Kidney (tissue), 14 donors: Measurements from ENCODE around the gene TPI1. TPM values are rescaled to one million over a fixed set of nuclear protein-coding genes. Genes with fewer than 3 reads are reported as not detected.

Experiments
- DNase-seq, 5 donors: peaks; one replicate each; pipeline ENCODE4 v3.0.0-alpha.2; 2013 to 2020
- FAIRE-seq: peaks from 2 replicates; lab custom pipeline; 2012; peaks lifted over from hg19 to GRCh38; lab: Jason Lieb, UNC
- H3K27ac ChIP-seq, 2 donors: one replicate each; pipeline ENCODE4 v1.7.0; 2013; ENCODE audit warnings: low read depth in 2 of 2, low read length in 2 of 2, inconsistent platforms in 1 of 2
- H3K27me3 ChIP-seq: one replicate; pipeline ENCODE4 v1.7.1; 2013; ENCODE audit warnings: low read length, inconsistent platforms; ENCODE audit not compliant: control insufficient read depth, insufficient read depth
- H3K36me3 ChIP-seq, 3 donors: one replicate each; pipeline versions ENCODE4 v1.7.0 to v1.7.1; 2013; ENCODE audit warnings: low read length in 3 of 3, control low read depth in 1 of 3, inconsistent platforms in 1 of 3; ENCODE audit not compliant: insufficient read depth in 3 of 3, control insufficient read depth in 2 of 3
- H3K4me1 ChIP-seq, 3 donors: one replicate each; pipeline versions ENCODE4 v1.7.0 to v1.7.1; 2013; ENCODE audit warnings: low read length in 3 of 3, inconsistent platforms in 1 of 3, low read depth in 1 of 3; ENCODE audit not compliant: control insufficient read depth in 2 of 3, insufficient read depth in 2 of 3
- H3K4me3 ChIP-seq, 3 donors: one replicate each; pipeline versions ENCODE4 v1.7.0 to v1.8.1; 2013; ENCODE audit warnings: low read length in 3 of 3, control low read depth in 1 of 3, inconsistent platforms in 1 of 3
- H3K9ac ChIP-seq, 3 donors: one replicate each; pipeline versions ENCODE4 v1.7.0 to v1.7.1; 2013; ENCODE audit warnings: low read length in 3 of 3, control low read depth in 1 of 3, inconsistent platforms in 1 of 3
- H3K9me3 ChIP-seq, 3 donors: one replicate each; pipeline versions ENCODE4 v1.7.0 to v1.7.1; 2013; ENCODE audit warnings: low read length in 3 of 3, control low read depth in 1 of 3, inconsistent platforms in 1 of 3; ENCODE audit not compliant: control insufficient read depth in 2 of 3, insufficient read depth in 1 of 3
- intact Hi-C: fragments of 100-400 bp; cut with DNase I; formaldehyde crosslinking; loops from one replicate; pipeline ENCODE4 v1.11.1; 2022
- polyA plus RNA-seq: library from polyadenylated mRNA; stranded (reverse); fragments of 350-450 nt; fragmentation: Illumina TruSeq; extraction: RNeasy Lipid Tissue Mini Kit (QIAGEN cat#74804); gene quantifications from one replicate; pipeline ENCODE4 v1.2.3, GENCODE V29; 2014; ENCODE audit warnings: low read depth, low replicate concordance; ENCODE audit not compliant: insufficient read depth
- total RNA-seq: library from RNA; stranded (reverse); fragmentation: NEBNext Ultra II Directional; extraction: Animal tissue kit (Norgen Biotek cat#: 25700); gene quantifications from one replicate; pipeline ENCODE4 v1.2.1, GENCODE V29; 2021
- TF ChIP-seq, protein P1 (sequence below): IDR thresholded peaks from 3 replicates; pipeline ENCODE4 v1.5.1; 2012; ENCODE audit warnings: mild to moderate bottlenecking, moderate library complexity, borderline replicate concordance; ENCODE audit not compliant: insufficient read depth; ENCODE audit errors: extremely low read depth
- donor health status: control.
- donor health status: control.
- donor health status: control.
- donor health status: control.
- donor health status: control.
- donor health status: DM: yes; HTN: yes; CAD: no.
- donor health status: Normal renal cell carcinoma (clear cell type).

Gene TPI1
- total and polyA plus RNA-seq, 2 donors from 2014 or later = 437 to 1,220 TPM

DNA sequence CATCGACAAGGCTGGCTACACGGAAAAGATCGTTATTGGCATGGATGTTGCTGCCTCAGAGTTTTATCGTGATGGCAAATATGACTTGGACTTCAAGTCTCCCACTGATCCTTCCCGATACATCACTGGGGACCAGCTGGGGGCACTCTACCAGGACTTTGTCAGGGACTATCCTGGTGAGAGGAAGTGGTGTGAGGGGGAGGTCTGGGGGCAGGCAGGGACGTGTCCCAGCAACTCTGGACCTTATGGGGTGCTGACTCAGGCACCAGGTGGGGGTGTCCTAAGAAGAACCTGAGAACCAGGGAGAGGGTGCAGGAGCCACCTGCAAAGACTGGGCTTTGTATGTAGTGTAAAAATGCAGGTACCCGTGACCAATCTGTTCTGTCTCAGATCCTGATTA, 52.3 kb downstream of the TPI1 start:
- DNase-seq = peak in 2 of 5 donors; percentile 25 to 30
- FAIRE-seq = no peak
- TF ChIP-seq, protein P1, sequence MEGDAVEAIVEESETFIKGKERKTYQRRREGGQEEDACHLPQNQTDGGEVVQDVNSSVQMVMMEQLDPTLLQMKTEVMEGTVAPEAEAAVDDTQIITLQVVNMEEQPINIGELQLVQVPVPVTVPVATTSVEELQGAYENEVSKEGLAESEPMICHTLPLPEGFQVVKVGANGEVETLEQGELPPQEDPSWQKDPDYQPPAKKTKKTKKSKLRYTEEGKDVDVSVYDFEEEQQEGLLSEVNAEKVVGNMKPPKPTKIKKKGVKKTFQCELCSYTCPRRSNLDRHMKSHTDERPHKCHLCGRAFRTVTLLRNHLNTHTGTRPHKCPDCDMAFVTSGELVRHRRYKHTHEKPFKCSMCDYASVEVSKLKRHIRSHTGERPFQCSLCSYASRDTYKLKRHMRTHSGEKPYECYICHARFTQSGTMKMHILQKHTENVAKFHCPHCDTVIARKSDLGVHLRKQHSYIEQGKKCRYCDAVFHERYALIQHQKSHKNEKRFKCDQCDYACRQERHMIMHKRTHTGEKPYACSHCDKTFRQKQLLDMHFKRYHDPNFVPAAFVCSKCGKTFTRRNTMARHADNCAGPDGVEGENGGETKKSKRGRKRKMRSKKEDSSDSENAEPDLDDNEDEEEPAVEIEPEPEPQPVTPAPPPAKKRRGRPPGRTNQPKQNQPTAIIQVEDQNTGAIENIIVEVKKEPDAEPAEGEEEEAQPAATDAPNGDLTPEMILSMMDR = no peak
- Histone ChIP-seq H3K9ac (no peak overlapping the region), H3K27ac (no peak overlapping the region), H3K4me3 (no peak overlapping the region), H3K27me3 (no peaks in the 10 kb centered on the region), H3K9me3 (no peaks in the 10 kb centered on the region), H3K4me1 (peaks cover 0 to 11% (median 2%) of the 10 kb centered on the region in 3 donors), H3K36me3 (no peaks in the 10 kb centered on the region)
- intact Hi-C loops = no loop called here

Other genes starting within 250 kb of the TPI1 start
- 4.9 TPM for gene LPAR5, start 231.6 kb upstream of the TPI1 start, total RNA-seq
- 0.97 TPM for gene LPAR5, start 231.6 kb upstream of the TPI1 start, polyA plus RNA-seq
- gene ACRBP, start 220.1 kb upstream of the TPI1 start, total RNA-seq = 3.4 TPM
- 2.1 TPM for gene ACRBP, start 220.1 kb upstream of the TPI1 start, polyA plus RNA-seq
- 42.6 TPM for gene ING4, start 204.4 kb upstream of the TPI1 start, total RNA-seq
- gene ING4, start 204.4 kb upstream of the TPI1 start, polyA plus RNA-seq = 56.0 TPM
- gene ZNF384, start 178.2 kb upstream of the TPI1 start, total RNA-seq = 51.6 TPM
- 19.7 TPM for gene ZNF384, start 178.2 kb upstream of the TPI1 start, polyA plus RNA-seq
- gene PIANP, start 166.7 kb upstream of the TPI1 start, total RNA-seq = 0.63 TPM
- gene PIANP, start 166.7 kb upstream of the TPI1 start, polyA plus RNA-seq = 0.45 TPM
- 71.9 TPM for gene COPS7A, start 143.5 kb upstream of the TPI1 start, total RNA-seq
- gene COPS7A, start 143.5 kb upstream of the TPI1 start, polyA plus RNA-seq = 94.1 TPM
- 141 TPM for gene MLF2, start 114.4 kb upstream of the TPI1 start, total RNA-seq
- 289 TPM for gene MLF2, start 114.4 kb upstream of the TPI1 start, polyA plus RNA-seq
- gene PTMS, start 101.2 kb upstream of the TPI1 start, total RNA-seq = 269 TPM
- gene PTMS, start 101.2 kb upstream of the TPI1 start, polyA plus RNA-seq = 590 TPM
- gene LAG3, start 95.0 kb upstream of the TPI1 start, total RNA-seq = 1.3 TPM
- not detected for gene LAG3, start 95.0 kb upstream of the TPI1 start, polyA plus RNA-seq
- 38.1 TPM for gene CD4, start 78.0 kb upstream of the TPI1 start, total RNA-seq
- 12.2 TPM for gene CD4, start 78.0 kb upstream of the TPI1 start, polyA plus RNA-seq
- gene GPR162, start 45.7 kb upstream of the TPI1 start, total RNA-seq = 5.0 TPM
- 9.8 TPM for gene GPR162, start 45.7 kb upstream of the TPI1 start, polyA plus RNA-seq
- gene P3H3, start 39.1 kb upstream of the TPI1 start, total RNA-seq = 17.0 TPM
- 18.5 TPM for gene P3H3, start 39.1 kb upstream of the TPI1 start, polyA plus RNA-seq
- gene GNB3, start 26.6 kb upstream of the TPI1 start, total RNA-seq = 2.6 TPM
- 1.4 TPM for gene GNB3, start 26.6 kb upstream of the TPI1 start, polyA plus RNA-seq
- gene CDCA3, start 16.2 kb upstream of the TPI1 start, total RNA-seq = 1.3 TPM
- gene CDCA3, start 16.2 kb upstream of the TPI1 start, polyA plus RNA-seq = 2.1 TPM
- gene USP5, start 15.4 kb upstream of the TPI1 start, total RNA-seq = 75.5 TPM
- 52.3 TPM for gene USP5, start 15.4 kb upstream of the TPI1 start, polyA plus RNA-seq
- gene SPSB2, start 5.8 kb downstream of the TPI1 start, total RNA-seq = 19.0 TPM
- 21.3 TPM for gene SPSB2, start 5.8 kb downstream of the TPI1 start, polyA plus RNA-seq
- gene LRRC23, start 37.3 kb downstream of the TPI1 start, total RNA-seq = 16.6 TPM
- gene LRRC23, start 37.3 kb downstream of the TPI1 start, polyA plus RNA-seq = 19.7 TPM
- gene ENO2, start 47.0 kb downstream of the TPI1 start, total RNA-seq = 35.7 TPM
- 10.3 TPM for gene ENO2, start 47.0 kb downstream of the TPI1 start, polyA plus RNA-seq
- 119 TPM for gene ATN1, start 60.4 kb downstream of the TPI1 start, total RNA-seq
- gene ATN1, start 60.4 kb downstream of the TPI1 start, polyA plus RNA-seq = 34.2 TPM
- not detected for gene RNU7-1, start 76.3 kb downstream of the TPI1 start, total RNA-seq
- gene RNU7-1, start 76.3 kb downstream of the TPI1 start, polyA plus RNA-seq = not detected
- 175 TPM for gene C12orf57, start 76.5 kb downstream of the TPI1 start, total RNA-seq
- gene C12orf57, start 76.5 kb downstream of the TPI1 start, polyA plus RNA-seq = 336 TPM
- 70.8 TPM for gene PTPN6, start 83.8 kb downstream of the TPI1 start, total RNA-seq
- 38.0 TPM for gene PTPN6, start 83.8 kb downstream of the TPI1 start, polyA plus RNA-seq
- gene PHB2, start 103.1 kb downstream of the TPI1 start, total RNA-seq = 141 TPM
- 222 TPM for gene PHB2, start 103.1 kb downstream of the TPI1 start, polyA plus RNA-seq
- gene EMG1, start 103.4 kb downstream of the TPI1 start, total RNA-seq = 50.3 TPM
- gene EMG1, start 103.4 kb downstream of the TPI1 start, polyA plus RNA-seq = 74.3 TPM
- 77.8 TPM for gene LPCAT3, start 150.9 kb downstream of the TPI1 start, total RNA-seq
- gene LPCAT3, start 150.9 kb downstream of the TPI1 start, polyA plus RNA-seq = 59.2 TPM
- 402 TPM for gene C1S, start 193.2 kb downstream of the TPI1 start, total RNA-seq
- 81.2 TPM for gene C1S, start 193.2 kb downstream of the TPI1 start, polyA plus RNA-seq
- 514 TPM for gene C1R, start 224.9 kb downstream of the TPI1 start, total RNA-seq
- gene C1R, start 224.9 kb downstream of the TPI1 start, polyA plus RNA-seq = 183 TPM
- 147 TPM for gene C1RL, start 241.7 kb downstream of the TPI1 start, total RNA-seq
- gene C1RL, start 241.7 kb downstream of the TPI1 start, polyA plus RNA-seq = 25.2 TPM